Right lobe of liver (tissue), 6 donors: Measurements from ENCODE around the gene SNCAIP. TPM values are rescaled to one million over a fixed set of nuclear protein-coding genes. Genes with fewer than 3 reads are reported as not detected.

Source experiments
- ATAC-seq, 4 donors: fragments of 200-7000 bp; cut with Tn5 transposase; one replicate each; pipeline ENCODE4 v1.9.1; 2020; ENCODE audit warnings: mild to moderate bottlenecking in 4 of 4, moderate library complexity in 4 of 4
- DNase-seq, 3 donors: peaks; one replicate each; pipeline ENCODE4 v3.0.0-alpha.2; 2020
- H3K27ac ChIP-seq, 3 donors: fragments of 200-600 bp; one replicate each; pipeline ENCODE4 v1.8.0; 2022
- H3K27me3 ChIP-seq, 2 donors: fragments of 200-600 bp; one replicate each; pipeline ENCODE4 v1.8.0; 2022
- H3K36me3 ChIP-seq, 4 donors: fragments of 200-600 bp; sonication (generic) in 1 of 4; one replicate each; pipeline versions ENCODE4 v1.5.1 to v1.8.0; 2017 to 2022; ENCODE audit warnings: control low read depth in 1 of 4
- H3K4me1 ChIP-seq, 4 donors: fragments of 200-600 bp; sonication (generic) in 1 of 4; one replicate each; pipeline versions ENCODE4 v1.5.1 to v1.8.0; 2017 to 2022; ENCODE audit warnings: control low read depth in 1 of 4
- H3K4me3 ChIP-seq, 3 donors: fragments of 200-600 bp; one replicate each; pipeline ENCODE4 v1.8.0; 2022
- H3K9me3 ChIP-seq, 4 donors: fragments of 200-600 bp; sonication (generic) in 1 of 4; one replicate each; pipeline versions ENCODE4 v1.5.1 to v1.8.0; 2017 to 2022; ENCODE audit warnings: control low read depth in 1 of 4
- CTCF ChIP-seq, 4 donors: fragments of 200-600 bp in 3 of 4; fragments of 450-650 bp in 1 of 4; IDR thresholded peaks; one replicate each; pipeline versions ENCODE4 v1.5.1 to v1.8.0; 2016 to 2022; ENCODE audit warnings: antibody characterized with exemption in 4 of 4, mild to moderate bottlenecking in 2 of 4
- POLR2A ChIP-seq: fragments of 450-650 bp; IDR thresholded peaks from one replicate; pipeline ENCODE4 v1.6.1; 2017; ENCODE audit warnings: antibody characterized with exemption, mild to moderate bottlenecking
- WGBS: methylation state at CpG from one replicate; pipeline ENCODE4 v1.1.6; 2018; ENCODE audit warnings: low coverage, low lambda C conversion rate; ENCODE audit not compliant: insufficient coverage; ENCODE audit errors: missing lambda C conversion rate; 5-methylcytosine and 5-hydroxymethylcytosine counted together
- intact Hi-C, 2 donors: fragments of 100-400 bp; cut with DNase I; formaldehyde crosslinking; loops; one replicate each; pipeline versions ENCODE4 v1.11.2 to v1.14.1; 2022
- total RNA-seq, 6 experiments: library from RNA; depleted of rRNA in 2 of 6; stranded (reverse); fragments of >200 nt in 2 of 6; fragmentation: NEBNext Ultra II Directional in 3 of 6; extraction: Animal tissue kit (Norgen Biotek cat#: 25700) in 3 of 6; gene quantifications; one replicate each; pipeline versions ENCODE4 v1.1.0 to v1.2.4, GENCODE V29; 2016 to 2023
- donor health status: DM: no; HTN: yes; CAD: no.
- donor health status: DM: no; HTN: no; CAD: no.
- donor health status: DM: no; HTN: no; CAD: no.
- donor health status: DM: no; HTN: yes; CAD: no.
- donor health status: DM: no; HTN: yes; CAD: no.

The SNCAIP gene
- total RNA-seq, 6 experiments from 2014 or later: 0.19 to 0.65 (median 0.32) TPM; not detected in 1

GRCh38 chr5:122434205-122434970 lies 122.4 kb downstream of the SNCAIP start:
- Histone ChIP-seq H3K9me3 (no peaks in the 10 kb centered on the region), H3K27me3 (no peaks in the 10 kb centered on the region), H3K4me3 (no peak overlapping the region), H3K4me1 (peaks cover 0 to 6% (median 0%) of the 10 kb centered on the region in 4 donors), H3K36me3 (no peaks in the 10 kb centered on the region), H3K27ac (no peak overlapping the region)
- TF ChIP-seq CTCF (IDR thresholded peaks at IDR 0.05) (no peak), POLR2A (no peak)
- ATAC-seq (peak; percentile 47 to 73 (median 61)), DNase-seq (no peak)
- intact Hi-C loops: no loop called here
- WGBS: 35% methylated on average over 5 of the region's 5 CpGs

- DNase-seq (no peak), ATAC-seq (peak in 3 of 4 donors; percentile 16 to 37 (median 18))
- WGBS: 80% methylated on average over 4 of the region's 4 CpGs
- intact Hi-C loops: no loop called here
- no peak overlapping the region for H3K4me3 ChIP-seq
- no peaks in the 10 kb centered on the region for H3K36me3 ChIP-seq
- TF ChIP-seq CTCF (IDR thresholded peaks at IDR 0.05) (no peak), POLR2A (no peak)
- no peaks in the 10 kb centered on the region for H3K9me3 ChIP-seq
- no peak overlapping the region for H3K27ac ChIP-seq
- no peaks in the 10 kb centered on the region for H3K27me3 ChIP-seq
- H3K4me1 ChIP-seq: peaks cover 0 to 6% (median 0%) of the 10 kb centered on the region in 4 donors
Observed at GRCh38 chr5:122435234-122435633, 123.2 kb downstream of the SNCAIP start.

GRCh38 chr5:122435761-122436160 lies 123.7 kb downstream of the SNCAIP start:
- Histone ChIP-seq H3K36me3 (no peaks in the 10 kb centered on the region), H3K27me3 (no peaks in the 10 kb centered on the region), H3K27ac (no peak overlapping the region), H3K4me1 (peaks cover 0 to 6% (median 0%) of the 10 kb centered on the region in 4 donors), H3K4me3 (no peak overlapping the region), H3K9me3 (no peaks in the 10 kb centered on the region)
- DNase-seq (no peak), ATAC-seq (no peak)
- no peak for TF ChIP-seq POLR2A
- TF ChIP-seq CTCF (IDR thresholded peaks at IDR 0.05): no peak
- WGBS: 100% methylated on average over 3 of the region's 3 CpGs
- intact Hi-C loops: no loop called here

- Histone ChIP-seq H3K9me3 (no peaks in the 10 kb centered on the region), H3K27ac (no peak overlapping the region), H3K36me3 (no peaks in the 10 kb centered on the region), H3K4me3 (no peak overlapping the region), H3K27me3 (no peaks in the 10 kb centered on the region), H3K4me1 (peaks cover 0 to 6% (median 0%) of the 10 kb centered on the region in 4 donors)
- no peak for TF ChIP-seq POLR2A
- no peak for TF ChIP-seq CTCF (IDR thresholded peaks at IDR 0.05)
- ATAC-seq (no peak), DNase-seq (no peak)
- intact Hi-C loops: no loop called here
Observed at GRCh38 chr5:122436615-122437014, 124.6 kb downstream of the SNCAIP start.
